ENCODE measurements around the gene SLC2A3. TPM values are rescaled to one million over a fixed set of nuclear protein-coding genes. Genes with fewer than 3 reads are reported as not detected.
A peak's percentile ranks its signal among the peaks of the same experiment; 100 is the strongest.

The SLC2A3 gene
- polyA plus RNA-seq, 1 donor (not counting 4 experiments of a cell fraction or from before 2014, with no cell fraction given), result 40.5 TPM

GRCh38 chr12:7940906-7941305 is 4.9 kb upstream of the SLC2A3 start:
- no peaks in the 10 kb centered on the region for H4K20me1 ChIP-seq (ENCODE audit: control insufficient read depth, extremely low read depth, insufficient read depth, low read length)
- H3K9ac ChIP-seq (ENCODE audit: control insufficient read depth, extremely low read depth, insufficient read depth, low read length), result no peak overlapping the region
- H3K79me2 ChIP-seq (ENCODE audit: control insufficient read depth, insufficient read depth, low read length), result peaks cover under 1% of the 10 kb centered on the region
- no peak overlapping the region for H3K4me2 ChIP-seq (ENCODE audit: control insufficient read depth, extremely low read depth, insufficient read depth, low read depth, low read length)
- H3K27ac ChIP-seq (ENCODE audit: control insufficient read depth, insufficient read depth, low read length), result no peak overlapping the region
- H3K9me3 ChIP-seq (ENCODE audit: control insufficient read depth, low read depth, low read length), result no peaks in the 10 kb centered on the region
- no peaks in the 10 kb centered on the region for H3K4me1 ChIP-seq (ENCODE audit: control insufficient read depth, extremely low read depth, insufficient read depth, low read length)
- dilution Hi-C loops (cut with MboI; ENCODE audit: extremely low pct_ligation_motif_present, low sequenced_read_pairs), result no loop called here
- no peak for TF ChIP-seq EZH2 (IDR thresholded peaks at IDR 0.05; ENCODE audit: low read length)
- TF ChIP-seq, protein P1, sequence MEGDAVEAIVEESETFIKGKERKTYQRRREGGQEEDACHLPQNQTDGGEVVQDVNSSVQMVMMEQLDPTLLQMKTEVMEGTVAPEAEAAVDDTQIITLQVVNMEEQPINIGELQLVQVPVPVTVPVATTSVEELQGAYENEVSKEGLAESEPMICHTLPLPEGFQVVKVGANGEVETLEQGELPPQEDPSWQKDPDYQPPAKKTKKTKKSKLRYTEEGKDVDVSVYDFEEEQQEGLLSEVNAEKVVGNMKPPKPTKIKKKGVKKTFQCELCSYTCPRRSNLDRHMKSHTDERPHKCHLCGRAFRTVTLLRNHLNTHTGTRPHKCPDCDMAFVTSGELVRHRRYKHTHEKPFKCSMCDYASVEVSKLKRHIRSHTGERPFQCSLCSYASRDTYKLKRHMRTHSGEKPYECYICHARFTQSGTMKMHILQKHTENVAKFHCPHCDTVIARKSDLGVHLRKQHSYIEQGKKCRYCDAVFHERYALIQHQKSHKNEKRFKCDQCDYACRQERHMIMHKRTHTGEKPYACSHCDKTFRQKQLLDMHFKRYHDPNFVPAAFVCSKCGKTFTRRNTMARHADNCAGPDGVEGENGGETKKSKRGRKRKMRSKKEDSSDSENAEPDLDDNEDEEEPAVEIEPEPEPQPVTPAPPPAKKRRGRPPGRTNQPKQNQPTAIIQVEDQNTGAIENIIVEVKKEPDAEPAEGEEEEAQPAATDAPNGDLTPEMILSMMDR (optimal IDR thresholded peaks at IDR 0.05 in 1 of 3, IDR thresholded peaks at IDR 0.05 in 1 of 3, conservative IDR thresholded peaks at IDR 0.05 in 1 of 3; ENCODE audit: extremely low read depth in 1 of 3, insufficient read depth in 2 of 3, low read length in 3 of 3), result no peak
- no peak overlapping the region for H2AFZ ChIP-seq (ENCODE audit: control insufficient read depth, low read length)
- FAIRE-seq (no peak), DNase-seq (ENCODE audit: low read depth, low spot score) (no peak)
- no peaks in the 10 kb centered on the region for H3K27me3 ChIP-seq (ENCODE audit: control insufficient read depth, extremely low read depth, insufficient read depth, low read length)
- no peaks in the 10 kb centered on the region for H3K36me3 ChIP-seq (ENCODE audit: control insufficient read depth in 2 of 2, extremely low read depth in 1 of 2, insufficient read depth in 2 of 2, low read length in 2 of 2)
- no peaks in the 10 kb centered on the region for H3K9me1 ChIP-seq (ENCODE audit: control insufficient read depth, extremely low read depth, insufficient read depth, low read length)
- H3K4me3 ChIP-seq (ENCODE audit: control insufficient read depth in 2 of 3, extremely low read depth in 1 of 3, insufficient read depth in 2 of 3, low read depth in 1 of 3, low read length in 3 of 3), result no peak overlapping the region

- TF ChIP-seq EZH2 (IDR thresholded peaks at IDR 0.05; ENCODE audit: low read length), result no peak
- TF ChIP-seq, protein P1 (optimal IDR thresholded peaks at IDR 0.05 in 1 of 3, IDR thresholded peaks at IDR 0.05 in 1 of 3, conservative IDR thresholded peaks at IDR 0.05 in 1 of 3; ENCODE audit: extremely low read depth in 1 of 3, insufficient read depth in 2 of 3, low read length in 3 of 3), result peak in 1 of 3 experiments; percentile 19
These were observed 2.0 kb upstream of the SLC2A3 start for GRCh38 chr12:7937833-7938506.

More at GRCh38 chr12:7937833-7938506, 2.0 kb upstream of the SLC2A3 start:
- Histone ChIP-seq H3K36me3 (ENCODE audit: control insufficient read depth in 2 of 2, extremely low read depth in 1 of 2, insufficient read depth in 2 of 2, low read length in 2 of 2) (no peaks in the 10 kb centered on the region), H3K27me3 (ENCODE audit: control insufficient read depth, extremely low read depth, insufficient read depth, low read length) (no peaks in the 10 kb centered on the region), H3K27ac (ENCODE audit: control insufficient read depth, insufficient read depth, low read length) (no peak overlapping the region), H2AFZ (ENCODE audit: control insufficient read depth, low read length) (peak overlapping the region; percentile 84), H4K20me1 (ENCODE audit: control insufficient read depth, extremely low read depth, insufficient read depth, low read length) (no peaks in the 10 kb centered on the region), H3K4me2 (ENCODE audit: control insufficient read depth, extremely low read depth, insufficient read depth, low read depth, low read length) (no peak overlapping the region), H3K4me1 (ENCODE audit: control insufficient read depth, extremely low read depth, insufficient read depth, low read length) (peaks cover 12% of the 10 kb centered on the region), H3K4me3 (ENCODE audit: control insufficient read depth in 2 of 3, extremely low read depth in 1 of 3, insufficient read depth in 2 of 3, low read depth in 1 of 3, low read length in 3 of 3) (no peak overlapping the region), H3K9ac (ENCODE audit: control insufficient read depth, extremely low read depth, insufficient read depth, low read length) (no peak overlapping the region), H3K9me1 (ENCODE audit: control insufficient read depth, extremely low read depth, insufficient read depth, low read length) (no peaks in the 10 kb centered on the region), H3K9me3 (ENCODE audit: control insufficient read depth, low read depth, low read length) (no peaks in the 10 kb centered on the region), H3K79me2 (ENCODE audit: control insufficient read depth, insufficient read depth, low read length) (peaks cover 17% of the 10 kb centered on the region)
- dilution Hi-C loops (cut with MboI; ENCODE audit: extremely low pct_ligation_motif_present, low sequenced_read_pairs), result no loop called here
- DNase-seq (ENCODE audit: low read depth, low spot score), result no peak
- FAIRE-seq, result no peak

Measured in keratinocyte (primary cell).